Measurements from ENCODE around the gene STK38L.

GRCh38 chr12:27257104-27257843 lies 13.2 kb downstream of the STK38L start:
- no peak for TF ChIP-seq CTCF (IDR thresholded peaks at IDR 0.05; ENCODE audit: insufficient read depth, low read length)
- TF ChIP-seq GABPA (IDR thresholded peaks at IDR 0.05; ENCODE audit: low read depth) = no peak
- no peak for TF ChIP-seq POLR2AphosphoS5 (IDR thresholded peaks at IDR 0.05; ENCODE audit: low read depth)
- no peak for TF ChIP-seq SPI1 (IDR thresholded peaks at IDR 0.05; ENCODE audit: borderline replicate concordance, low read depth)
